WERI-Rb-1 (cell line): Measurements from ENCODE around the gene FBXW11.

Source experiments
- DNase-seq: peaks from one replicate; pipeline ENCODE4 v3.0.0-alpha.2; 2020
- H3K27ac ChIP-seq: fragments of 250-450 bp; sonication (Bioruptor Pico); 2 replicates; pipeline ENCODE4 v1.5.1; 2020; ENCODE audit warnings: mild to moderate bottlenecking, moderate library complexity
- H3K27me3 ChIP-seq: fragments of 250-450 bp; sonication (Bioruptor Pico); 2 replicates; pipeline ENCODE4 v1.5.1; 2021; ENCODE audit warnings: mild to moderate bottlenecking, low read depth, moderate library complexity; ENCODE audit not compliant: insufficient read depth, severe bottlenecking
- H3K36me3 ChIP-seq: fragments of 250-450 bp; sonication (Bioruptor Pico); 2 replicates; pipeline ENCODE4 v1.5.1; 2020; ENCODE audit warnings: mild to moderate bottlenecking, moderate library complexity
- H3K4me3 ChIP-seq: 2 replicates; pipeline ENCODE4 v1.5.1; 2011; ENCODE audit warnings: low read depth, mild to moderate bottlenecking, control low read depth, low read length
- H3K9me3 ChIP-seq: fragments of 250-450 bp; sonication (Bioruptor Pico); 2 replicates; pipeline ENCODE4 v1.5.1; 2021; ENCODE audit warnings: mild to moderate bottlenecking, moderate library complexity; ENCODE audit not compliant: severe bottlenecking
- TF ChIP-seq, protein P1 (sequence below): IDR thresholded peaks from 2 replicates; pipeline ENCODE4 v1.5.1; 2011; ENCODE audit warnings: low read depth, mild to moderate bottlenecking, control low read depth, inconsistent platforms, low read length

Gene FBXW11

DNA sequence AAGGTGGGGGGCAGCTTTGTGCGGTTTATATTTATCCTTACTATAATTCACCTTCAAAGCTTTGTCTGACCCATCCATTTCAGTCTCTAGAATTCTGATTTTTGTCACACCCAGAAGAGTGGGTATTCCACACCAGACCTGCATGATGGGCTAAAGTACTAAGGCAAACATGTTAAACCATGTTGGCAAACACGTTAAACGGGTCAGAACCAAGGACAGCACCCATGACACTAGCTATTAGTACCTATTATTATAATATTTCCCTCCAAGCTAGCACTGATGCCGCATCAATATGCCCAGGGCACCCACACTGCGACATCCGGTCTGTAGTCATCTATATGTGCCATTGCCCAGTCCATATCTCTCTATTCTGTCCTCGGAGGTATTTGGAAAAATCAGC lies 104.7 kb downstream of the FBXW11 start:
- DNase-seq, result no peak
- TF ChIP-seq, protein P1, sequence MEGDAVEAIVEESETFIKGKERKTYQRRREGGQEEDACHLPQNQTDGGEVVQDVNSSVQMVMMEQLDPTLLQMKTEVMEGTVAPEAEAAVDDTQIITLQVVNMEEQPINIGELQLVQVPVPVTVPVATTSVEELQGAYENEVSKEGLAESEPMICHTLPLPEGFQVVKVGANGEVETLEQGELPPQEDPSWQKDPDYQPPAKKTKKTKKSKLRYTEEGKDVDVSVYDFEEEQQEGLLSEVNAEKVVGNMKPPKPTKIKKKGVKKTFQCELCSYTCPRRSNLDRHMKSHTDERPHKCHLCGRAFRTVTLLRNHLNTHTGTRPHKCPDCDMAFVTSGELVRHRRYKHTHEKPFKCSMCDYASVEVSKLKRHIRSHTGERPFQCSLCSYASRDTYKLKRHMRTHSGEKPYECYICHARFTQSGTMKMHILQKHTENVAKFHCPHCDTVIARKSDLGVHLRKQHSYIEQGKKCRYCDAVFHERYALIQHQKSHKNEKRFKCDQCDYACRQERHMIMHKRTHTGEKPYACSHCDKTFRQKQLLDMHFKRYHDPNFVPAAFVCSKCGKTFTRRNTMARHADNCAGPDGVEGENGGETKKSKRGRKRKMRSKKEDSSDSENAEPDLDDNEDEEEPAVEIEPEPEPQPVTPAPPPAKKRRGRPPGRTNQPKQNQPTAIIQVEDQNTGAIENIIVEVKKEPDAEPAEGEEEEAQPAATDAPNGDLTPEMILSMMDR, result no peak
- H3K27me3 ChIP-seq, result no peaks in the 10 kb centered on the region

DNA sequence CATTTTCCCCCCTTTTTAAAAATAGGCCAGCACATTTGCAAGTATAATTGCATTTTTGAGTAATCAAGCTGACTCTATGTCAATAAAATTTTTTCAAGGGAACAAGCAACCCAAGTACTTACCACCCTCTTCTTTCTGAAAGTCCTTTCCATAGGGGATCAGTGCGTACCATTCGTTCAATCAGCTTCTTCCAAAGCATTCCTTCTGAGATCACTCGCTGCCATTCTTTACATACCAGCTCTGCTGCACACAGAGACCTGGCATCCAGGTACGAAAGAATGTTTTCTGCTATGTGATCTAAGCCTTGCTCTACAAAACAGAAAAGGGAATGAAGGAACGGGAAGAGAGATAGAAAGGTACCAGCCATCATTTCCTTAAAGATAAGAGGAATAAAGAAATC lies 106.6 kb downstream of the FBXW11 start:
- no peak overlapping the region for H3K27ac ChIP-seq
- no peak for DNase-seq
- H3K36me3 ChIP-seq, result peaks cover 10% of the 10 kb centered on the region; the same call in 1 of the 2 replicates
- H3K9me3 ChIP-seq, result no peaks in the 10 kb centered on the region
- H3K4me3 ChIP-seq, result no peak overlapping the region
- TF ChIP-seq, protein P1, result no peak
- no peaks in the 10 kb centered on the region for H3K27me3 ChIP-seq

More for the DNA sequence above, 104.7 kb downstream of the FBXW11 start:
- H3K4me3 ChIP-seq, result no peak overlapping the region
- peaks cover 4% of the 10 kb centered on the region; the same call in 1 of the 2 replicates for H3K36me3 ChIP-seq
- no peaks in the 10 kb centered on the region for H3K9me3 ChIP-seq
- H3K27ac ChIP-seq, result no peak overlapping the region

DNA sequence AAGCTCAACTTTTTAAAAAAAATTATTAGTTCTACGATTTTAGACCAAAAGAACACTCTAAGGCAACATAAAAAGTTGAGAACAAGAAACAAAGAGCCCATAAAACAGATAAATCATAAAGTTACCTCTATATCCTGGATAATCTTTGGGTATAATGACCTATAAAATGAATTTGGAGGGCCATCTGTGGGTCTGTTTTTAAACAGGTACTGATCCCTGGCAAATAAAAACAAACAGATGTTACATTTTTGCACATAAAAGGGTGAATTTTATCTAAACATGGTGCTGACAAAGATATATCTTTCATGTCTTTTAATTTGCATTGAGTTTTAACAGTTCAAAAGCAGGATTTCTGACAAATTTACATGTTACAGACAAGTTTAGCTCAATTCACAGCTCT lies 107.6 kb downstream of the FBXW11 start:
- Histone ChIP-seq H3K4me3 (no peak overlapping the region), H3K27me3 (no peaks in the 10 kb centered on the region), H3K36me3 (peaks cover 10% of the 10 kb centered on the region; the same call in 1 of the 2 replicates), H3K9me3 (no peaks in the 10 kb centered on the region), H3K27ac (no peak overlapping the region)
- TF ChIP-seq, protein P1, result no peak
- DNase-seq, result no peak

DNA sequence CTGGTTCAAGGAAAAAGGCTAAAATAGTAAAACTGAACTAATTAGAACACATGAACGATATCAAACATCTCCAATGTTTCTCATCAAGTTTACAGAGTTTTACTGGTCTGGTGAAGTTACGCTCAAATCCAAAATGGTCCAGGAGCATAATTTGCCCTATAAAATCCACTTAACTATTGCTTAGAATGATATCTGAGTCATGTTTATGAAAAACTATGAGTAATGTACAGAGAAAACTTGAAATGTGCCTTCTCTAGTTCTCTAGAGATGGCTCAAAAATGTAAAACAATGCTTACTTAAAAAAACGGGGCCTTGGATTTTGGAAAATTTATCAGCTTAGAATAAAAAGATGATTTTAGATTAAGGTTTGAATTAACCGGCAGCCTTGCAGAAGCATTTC lies 108.1 kb downstream of the FBXW11 start:
- H3K4me3 ChIP-seq, result no peak overlapping the region
- TF ChIP-seq, protein P1, result no peak
- H3K36me3 ChIP-seq, result peaks cover 10% of the 10 kb centered on the region; the same call in 1 of the 2 replicates
- no peaks in the 10 kb centered on the region for H3K9me3 ChIP-seq
- H3K27ac ChIP-seq, result no peak overlapping the region
- DNase-seq, result no peak
- H3K27me3 ChIP-seq, result no peaks in the 10 kb centered on the region

DNA sequence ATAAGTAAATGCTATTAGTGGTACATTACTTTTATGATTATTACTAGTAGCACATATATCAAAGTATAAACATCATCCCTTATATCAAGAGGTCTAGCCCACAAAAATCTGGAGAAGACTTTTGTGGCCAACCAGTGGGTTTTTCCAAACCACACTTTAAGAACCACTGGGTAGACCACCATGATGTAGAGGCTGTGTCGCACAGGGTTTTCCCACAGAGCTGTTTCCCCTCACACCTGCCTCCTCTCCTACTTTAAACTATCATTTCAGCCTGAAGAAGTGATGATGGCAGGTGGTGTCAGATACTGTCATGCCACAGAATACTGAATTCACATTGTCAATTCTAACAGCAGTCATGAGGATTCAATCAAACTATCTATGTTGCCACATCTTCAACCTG lies 109.2 kb downstream of the FBXW11 start:
- TF ChIP-seq, protein P1, result no peak
- no peak for DNase-seq
- no peaks in the 10 kb centered on the region for H3K9me3 ChIP-seq
- peaks cover 13% of the 10 kb centered on the region for H3K36me3 ChIP-seq
- no peak overlapping the region for H3K27ac ChIP-seq
- H3K27me3 ChIP-seq, result no peaks in the 10 kb centered on the region
- no peak overlapping the region for H3K4me3 ChIP-seq

DNA sequence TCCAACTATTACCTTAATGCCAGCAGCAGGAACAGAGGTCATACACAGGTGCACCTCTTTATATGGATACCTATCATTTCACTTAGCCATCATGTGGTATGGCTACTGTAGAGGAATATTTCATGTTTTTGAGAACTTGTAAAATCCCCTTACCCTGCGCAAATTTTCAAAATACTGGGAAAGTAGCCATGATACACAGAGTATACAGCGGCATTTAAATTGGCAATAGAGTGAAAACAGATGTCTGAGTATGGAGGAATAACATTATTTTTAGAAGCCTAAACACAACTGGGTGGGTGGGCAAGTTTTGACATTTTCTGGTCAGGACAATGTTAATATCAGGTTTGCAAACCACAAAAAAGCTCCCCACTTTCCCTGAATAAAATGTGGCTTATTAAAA lies 111.4 kb downstream of the FBXW11 start:
- H3K9me3 ChIP-seq, result no peaks in the 10 kb centered on the region
- H3K36me3 ChIP-seq, result peaks cover 13% of the 10 kb centered on the region

More for the DNA sequence above, 111.4 kb downstream of the FBXW11 start:
- TF ChIP-seq, protein P1, result no peak
- no peak for DNase-seq
- Histone ChIP-seq H3K4me3 (no peak overlapping the region), H3K27ac (no peak overlapping the region), H3K27me3 (no peaks in the 10 kb centered on the region)
